ENCODE measurements around the gene RIIAD1.

GRCh38 chr1:151693057-151693651 lies 28.2 kb upstream of the RIIAD1 start:
- no peak for TF ChIP-seq POLR2A (IDR thresholded peaks at IDR 0.05)
- TF ChIP-seq, protein P1, sequence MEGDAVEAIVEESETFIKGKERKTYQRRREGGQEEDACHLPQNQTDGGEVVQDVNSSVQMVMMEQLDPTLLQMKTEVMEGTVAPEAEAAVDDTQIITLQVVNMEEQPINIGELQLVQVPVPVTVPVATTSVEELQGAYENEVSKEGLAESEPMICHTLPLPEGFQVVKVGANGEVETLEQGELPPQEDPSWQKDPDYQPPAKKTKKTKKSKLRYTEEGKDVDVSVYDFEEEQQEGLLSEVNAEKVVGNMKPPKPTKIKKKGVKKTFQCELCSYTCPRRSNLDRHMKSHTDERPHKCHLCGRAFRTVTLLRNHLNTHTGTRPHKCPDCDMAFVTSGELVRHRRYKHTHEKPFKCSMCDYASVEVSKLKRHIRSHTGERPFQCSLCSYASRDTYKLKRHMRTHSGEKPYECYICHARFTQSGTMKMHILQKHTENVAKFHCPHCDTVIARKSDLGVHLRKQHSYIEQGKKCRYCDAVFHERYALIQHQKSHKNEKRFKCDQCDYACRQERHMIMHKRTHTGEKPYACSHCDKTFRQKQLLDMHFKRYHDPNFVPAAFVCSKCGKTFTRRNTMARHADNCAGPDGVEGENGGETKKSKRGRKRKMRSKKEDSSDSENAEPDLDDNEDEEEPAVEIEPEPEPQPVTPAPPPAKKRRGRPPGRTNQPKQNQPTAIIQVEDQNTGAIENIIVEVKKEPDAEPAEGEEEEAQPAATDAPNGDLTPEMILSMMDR (IDR thresholded peaks at IDR 0.05) = peak in 5 of 6 experiments; percentile 17 to 45 (median 36)

All from adrenal gland (tissue), 5 donors.